ENCODE results near the gene PAH.
"Not testable (repeated sequence)": the region's sequence is repeated elsewhere in the genome, so short reads cannot be mapped to it uniquely, and the experiment has no call there.

PAH gene

DNA sequence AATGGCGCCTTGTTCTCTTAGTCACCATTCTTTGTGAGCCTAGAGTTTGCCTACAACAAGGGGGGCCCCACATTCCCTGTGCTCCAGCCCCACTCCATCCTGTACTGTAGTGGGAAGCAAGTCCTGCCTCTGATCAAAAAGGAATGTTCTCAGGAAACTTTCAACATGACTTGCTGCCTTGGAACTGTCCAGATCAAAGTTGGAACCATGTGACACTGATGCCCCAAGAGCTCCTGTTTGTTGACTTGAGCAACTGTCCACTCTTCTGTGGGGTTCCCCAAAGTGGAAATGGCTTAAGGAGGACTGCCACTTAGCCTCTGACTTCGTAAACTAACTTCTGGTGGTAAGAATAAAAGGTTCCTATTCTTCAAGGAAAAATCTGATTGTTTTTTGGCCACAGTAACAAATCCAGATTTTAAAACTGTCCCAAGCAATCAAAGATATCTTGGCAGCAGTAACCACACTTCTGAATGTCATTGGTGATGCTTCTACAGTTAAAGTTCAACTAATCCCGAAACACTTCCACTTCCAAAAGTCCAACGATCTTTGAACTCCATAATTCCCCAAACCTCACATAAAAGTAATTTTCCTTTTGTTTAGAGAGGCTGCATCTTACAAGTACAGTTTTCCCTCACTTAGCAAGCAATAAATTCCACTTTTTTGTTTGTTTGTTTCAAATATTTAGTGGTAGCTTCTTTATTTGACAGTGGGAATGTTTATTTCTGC, 67.2 kb downstream of the PAH start:
- H3K4me3 ChIP-seq (ENCODE audit: low read length), result no peak overlapping the region
- no peaks in the 10 kb centered on the region for H3K79me2 ChIP-seq (ENCODE audit: low read length)
- H3K27me3 ChIP-seq (ENCODE audit: low read depth, low read length), result peaks cover 37% of the 10 kb centered on the region; the same call in 1 of the 2 replicates
- no peaks in the 10 kb centered on the region for H3K9me3 ChIP-seq (ENCODE audit: insufficient read depth, low read length)
- no peak for TF ChIP-seq EZH2phosphoT487 (IDR thresholded peaks at IDR 0.05; ENCODE audit: low read depth)
- H3K4me2 ChIP-seq (ENCODE audit: low read length), result no peak overlapping the region
- H3K27ac ChIP-seq (ENCODE audit: low read length), result no peak overlapping the region
- no peaks in the 10 kb centered on the region for H3K4me1 ChIP-seq (ENCODE audit: low read length)
- no peaks in the 10 kb centered on the region for H4K20me1 ChIP-seq (ENCODE audit: insufficient read depth, low read length)
- no peak overlapping the region for H2AFZ ChIP-seq (ENCODE audit: low read depth, low read length)
- H3K9ac ChIP-seq (ENCODE audit: low read length), result no peak overlapping the region
- no peaks in the 10 kb centered on the region for H3K36me3 ChIP-seq (replicated peaks; ENCODE audit: low read depth, low read length)

DNA sequence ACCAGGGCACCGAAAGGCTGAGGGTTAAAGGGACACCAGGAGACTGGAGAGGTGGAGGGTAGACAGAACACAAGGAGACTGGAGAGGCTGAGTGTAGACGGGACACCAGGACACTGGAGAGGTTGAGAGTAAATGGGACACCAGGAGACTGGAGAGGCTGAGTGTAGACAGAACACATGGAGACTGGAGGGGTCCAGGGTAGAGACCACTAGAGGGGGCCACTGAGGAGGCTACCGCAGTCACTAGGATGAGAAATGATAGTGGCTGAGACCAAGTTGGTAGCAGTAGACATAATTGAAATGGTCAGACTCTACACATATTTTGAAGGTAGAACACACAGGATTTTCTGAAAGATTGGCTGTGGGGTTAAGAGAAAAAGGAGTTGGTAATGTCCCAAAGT, 68.2 kb downstream of the PAH start:
- H3K79me2 ChIP-seq (ENCODE audit: low read length), result no peaks in the 10 kb centered on the region
- no peaks in the 10 kb centered on the region for H4K20me1 ChIP-seq (ENCODE audit: insufficient read depth, low read length)
- no peak overlapping the region for H2AFZ ChIP-seq (ENCODE audit: low read depth, low read length)
- no peak overlapping the region for H3K4me3 ChIP-seq (ENCODE audit: low read length)
- no peaks in the 10 kb centered on the region for H3K36me3 ChIP-seq (replicated peaks; ENCODE audit: low read depth, low read length)
- no peak overlapping the region for H3K9ac ChIP-seq (ENCODE audit: low read length)
- TF ChIP-seq, protein P1, sequence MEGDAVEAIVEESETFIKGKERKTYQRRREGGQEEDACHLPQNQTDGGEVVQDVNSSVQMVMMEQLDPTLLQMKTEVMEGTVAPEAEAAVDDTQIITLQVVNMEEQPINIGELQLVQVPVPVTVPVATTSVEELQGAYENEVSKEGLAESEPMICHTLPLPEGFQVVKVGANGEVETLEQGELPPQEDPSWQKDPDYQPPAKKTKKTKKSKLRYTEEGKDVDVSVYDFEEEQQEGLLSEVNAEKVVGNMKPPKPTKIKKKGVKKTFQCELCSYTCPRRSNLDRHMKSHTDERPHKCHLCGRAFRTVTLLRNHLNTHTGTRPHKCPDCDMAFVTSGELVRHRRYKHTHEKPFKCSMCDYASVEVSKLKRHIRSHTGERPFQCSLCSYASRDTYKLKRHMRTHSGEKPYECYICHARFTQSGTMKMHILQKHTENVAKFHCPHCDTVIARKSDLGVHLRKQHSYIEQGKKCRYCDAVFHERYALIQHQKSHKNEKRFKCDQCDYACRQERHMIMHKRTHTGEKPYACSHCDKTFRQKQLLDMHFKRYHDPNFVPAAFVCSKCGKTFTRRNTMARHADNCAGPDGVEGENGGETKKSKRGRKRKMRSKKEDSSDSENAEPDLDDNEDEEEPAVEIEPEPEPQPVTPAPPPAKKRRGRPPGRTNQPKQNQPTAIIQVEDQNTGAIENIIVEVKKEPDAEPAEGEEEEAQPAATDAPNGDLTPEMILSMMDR (IDR thresholded peaks at IDR 0.05; ENCODE audit: low read depth, low read length), result no peak
- no peak for TF ChIP-seq EZH2phosphoT487 (IDR thresholded peaks at IDR 0.05; ENCODE audit: low read depth)
- peaks cover 39% of the 10 kb centered on the region; the same call in 1 of the 2 replicates for H3K27me3 ChIP-seq (ENCODE audit: low read depth, low read length)
- no peaks in the 10 kb centered on the region for H3K4me1 ChIP-seq (ENCODE audit: low read length)
- H3K9me3 ChIP-seq (ENCODE audit: insufficient read depth, low read length), result no peaks in the 10 kb centered on the region
- no peak overlapping the region for H3K4me2 ChIP-seq (ENCODE audit: low read length)
- no peak overlapping the region for H3K27ac ChIP-seq (ENCODE audit: low read length)

DNA sequence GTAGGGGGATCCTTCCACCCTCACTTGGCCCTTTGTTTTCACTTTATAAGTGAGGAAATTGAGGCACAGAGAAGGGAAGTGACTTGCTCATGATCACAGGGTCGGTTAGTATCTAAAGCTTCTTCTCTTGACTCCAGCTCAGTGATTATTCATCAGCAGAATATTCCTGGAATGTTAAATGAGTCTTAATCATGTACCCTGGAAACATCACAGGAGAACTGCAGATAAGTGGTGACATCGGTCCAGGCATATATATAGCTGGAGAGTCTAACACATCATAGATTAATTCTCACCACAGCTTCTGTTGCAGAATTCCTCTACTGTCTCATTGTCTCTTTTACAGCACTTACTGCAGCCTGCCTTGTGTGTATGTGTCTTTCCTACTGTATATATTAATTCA, 69.9 kb downstream of the PAH start:
- TF ChIP-seq EZH2phosphoT487 (IDR thresholded peaks at IDR 0.05; ENCODE audit: low read depth), result no peak
- TF ChIP-seq, protein P1 (IDR thresholded peaks at IDR 0.05; ENCODE audit: low read depth, low read length), result no peak
- Histone ChIP-seq H4K20me1 (ENCODE audit: insufficient read depth, low read length) (no peaks in the 10 kb centered on the region), H3K4me3 (ENCODE audit: low read length) (no peak overlapping the region)

DNA sequence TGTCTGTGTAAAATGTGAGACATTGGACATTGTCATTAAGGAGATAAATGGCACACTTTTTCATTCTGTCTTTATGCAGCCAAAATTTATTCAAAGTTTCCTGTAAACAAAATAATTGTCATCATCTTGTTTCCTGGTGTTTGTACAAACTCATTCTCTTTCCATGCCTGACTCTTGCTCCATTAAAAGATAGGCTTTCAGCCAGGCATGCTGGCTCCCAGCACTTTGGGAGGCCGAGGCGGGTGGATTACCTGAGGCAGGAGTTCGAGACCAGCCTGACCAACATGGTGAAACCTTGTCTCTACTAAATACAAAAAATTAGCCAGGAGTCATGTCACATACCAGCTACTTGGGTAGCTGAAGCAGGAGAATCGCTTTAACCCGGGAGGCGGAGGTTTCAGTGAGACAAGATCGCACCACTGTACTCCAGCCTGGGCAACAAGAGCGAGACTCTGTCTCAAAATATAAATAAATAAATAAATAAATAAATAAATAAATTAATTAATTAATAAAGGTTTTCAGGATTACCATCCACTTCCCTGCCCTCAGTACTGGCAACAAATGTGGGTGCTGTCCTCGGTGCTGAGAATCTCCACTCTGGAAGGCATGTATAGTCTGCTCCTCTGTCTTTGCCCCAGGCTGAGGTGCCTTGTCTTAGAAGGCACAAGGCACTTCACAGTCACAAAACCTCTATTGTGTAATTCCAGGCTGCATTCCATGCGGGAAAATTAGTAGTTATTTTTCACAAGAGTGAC, 83.2 kb downstream of the PAH start:
- no peak overlapping the region for H3K4me3 ChIP-seq (ENCODE audit: low read length)
- no peaks in the 10 kb centered on the region for H3K79me2 ChIP-seq (ENCODE audit: low read length)
- H3K9ac ChIP-seq (ENCODE audit: low read length), result no peak overlapping the region
- no peaks in the 10 kb centered on the region for H4K20me1 ChIP-seq (ENCODE audit: insufficient read depth, low read length)
- no peak overlapping the region for H2AFZ ChIP-seq (ENCODE audit: low read depth, low read length)
- TF ChIP-seq EZH2phosphoT487 (IDR thresholded peaks at IDR 0.05; ENCODE audit: low read depth), result no peak
- TF ChIP-seq, protein P1 (IDR thresholded peaks at IDR 0.05; ENCODE audit: low read depth, low read length), result no peak
- H3K9me3 ChIP-seq (ENCODE audit: insufficient read depth, low read length), result no peaks in the 10 kb centered on the region
- no peak overlapping the region for H3K27ac ChIP-seq (ENCODE audit: low read length)
- H3K27me3 ChIP-seq (ENCODE audit: low read depth, low read length), result no peaks in the 10 kb centered on the region
- no peaks in the 10 kb centered on the region for H3K4me1 ChIP-seq (ENCODE audit: low read length)
- no peak overlapping the region for H3K4me2 ChIP-seq (ENCODE audit: low read length)
- H3K36me3 ChIP-seq (replicated peaks; ENCODE audit: low read depth, low read length), result no peaks in the 10 kb centered on the region

More for the DNA sequence above, 69.9 kb downstream of the PAH start:
- Histone ChIP-seq H3K27me3 (ENCODE audit: low read depth, low read length) (peaks cover 38% of the 10 kb centered on the region; the same call in 1 of the 2 replicates), H2AFZ (ENCODE audit: low read depth, low read length) (no peak overlapping the region), H3K4me2 (ENCODE audit: low read length) (no peak overlapping the region), H3K9ac (ENCODE audit: low read length) (no peak overlapping the region), H3K36me3 (replicated peaks; ENCODE audit: low read depth, low read length) (no peaks in the 10 kb centered on the region), H3K79me2 (ENCODE audit: low read length) (no peaks in the 10 kb centered on the region), H3K9me3 (ENCODE audit: insufficient read depth, low read length) (no peaks in the 10 kb centered on the region), H3K27ac (ENCODE audit: low read length) (no peak overlapping the region), H3K4me1 (ENCODE audit: low read length) (no peaks in the 10 kb centered on the region)

DNA sequence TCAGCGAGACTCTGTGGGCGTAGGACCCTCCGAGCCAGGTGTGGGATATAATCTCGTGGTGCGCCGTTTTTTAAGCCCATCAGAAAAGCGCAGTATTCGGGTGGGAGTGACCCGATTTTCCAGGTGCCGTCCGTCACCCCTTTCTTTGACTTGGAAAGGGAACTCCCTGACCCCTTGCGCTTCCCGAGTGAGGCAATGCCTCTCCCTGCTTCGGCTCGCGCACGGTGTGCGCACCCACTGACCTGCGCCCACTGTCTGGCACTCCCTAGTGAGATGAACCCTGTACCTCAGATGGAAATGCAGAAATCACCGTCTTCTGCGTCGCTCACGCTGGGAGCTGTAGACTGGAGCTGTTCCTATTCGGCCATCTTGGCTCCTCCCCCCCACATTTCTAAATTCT, 84.2 kb downstream of the PAH start:
- not testable (repeated sequence) for H3K36me3 ChIP-seq (replicated peaks; ENCODE audit: low read depth, low read length); H4K20me1 ChIP-seq (ENCODE audit: insufficient read depth, low read length); H3K9ac ChIP-seq (ENCODE audit: low read length); H3K9me3 ChIP-seq (ENCODE audit: insufficient read depth, low read length); H3K79me2 ChIP-seq (ENCODE audit: low read length); H3K4me3 ChIP-seq (ENCODE audit: low read length); H3K4me1 ChIP-seq (ENCODE audit: low read length); H3K27ac ChIP-seq (ENCODE audit: low read length); H3K27me3 ChIP-seq (ENCODE audit: low read depth, low read length); H2AFZ ChIP-seq (ENCODE audit: low read depth, low read length); H3K4me2 ChIP-seq (ENCODE audit: low read length)

Data from OCI-LY3 (cell line).